ENCODE data around the gene BPIFA2. TPM values are rescaled to one million over a fixed set of nuclear protein-coding genes. Genes with fewer than 3 reads are reported as not detected.

The BPIFA2 gene
- total RNA-seq, 2 donors from 2014 or later: not detected

DNA sequence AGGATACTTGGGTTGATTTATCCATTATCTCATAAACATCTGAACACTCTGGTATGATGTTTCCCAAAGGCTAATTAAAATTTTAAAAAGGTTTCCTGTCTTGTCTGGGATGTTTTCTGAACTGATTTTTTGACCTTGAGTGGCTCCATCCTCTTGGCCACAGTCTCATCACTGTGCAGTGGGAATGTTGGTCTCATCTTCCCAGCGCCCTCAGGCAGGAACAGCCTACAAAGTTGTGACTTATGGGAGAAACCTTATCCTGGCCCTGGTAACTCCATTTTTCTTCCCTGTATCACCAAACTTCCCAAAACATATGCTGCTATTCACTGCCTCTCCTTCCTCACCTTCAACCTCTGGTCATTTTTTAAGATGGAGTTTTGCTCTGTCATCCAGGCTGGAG, 42.4 kb downstream of the BPIFA2 start:
- no peak overlapping the region for H3K27ac ChIP-seq
- no peaks in the 10 kb centered on the region for H3K9me3 ChIP-seq
- DNase-seq: no peak
- no peaks in the 10 kb centered on the region for H3K36me3 ChIP-seq
- H3K9ac ChIP-seq (ENCODE audit: low read depth in 2 of 2, low read length in 2 of 2): no peak overlapping the region
- TF ChIP-seq CTCF (IDR thresholded peaks at IDR 0.05): no peak
- intact Hi-C loops (cut with DNase I): no loop called here
- H3K4me3 ChIP-seq: no peak overlapping the region
- no peaks in the 10 kb centered on the region for H3K27me3 ChIP-seq
- no peaks in the 10 kb centered on the region for H3K4me1 ChIP-seq

GRCh38 chr20:33211817-33212424, 44.0 kb downstream of the BPIFA2 start:
- Histone ChIP-seq H3K27ac (no peak overlapping the region), H3K27me3 (no peaks in the 10 kb centered on the region), H3K4me1 (no peaks in the 10 kb centered on the region), H3K4me3 (no peak overlapping the region), H3K36me3 (no peaks in the 10 kb centered on the region), H3K9me3 (no peaks in the 10 kb centered on the region), H3K9ac (ENCODE audit: low read depth in 2 of 2, low read length in 2 of 2) (no peak overlapping the region)
- DNase-seq: peak; percentile 26
- intact Hi-C loops (cut with DNase I): no loop called here
- TF ChIP-seq CTCF (IDR thresholded peaks at IDR 0.05): no peak

GRCh38 chr20:33217052-33217451, 49.1 kb downstream of the BPIFA2 start, which contains the start of gene BPIFA3:
Gene BPIFA3, plus strand, starts transcription at chr20:33217352. Its CDS starts 185 bp downstream, at chr20:33217537.
- no peak within 1 kb of the TSS for H3K27ac ChIP-seq
- no peaks in the 10 kb centered on the region for H3K36me3 ChIP-seq
- H3K4me3 ChIP-seq: no peak within 1 kb of the TSS
- H3K27me3 ChIP-seq: no peaks in the 10 kb centered on the region
- H3K4me1 ChIP-seq: no peaks in the 10 kb centered on the region
- no peaks in the 10 kb centered on the region for H3K9me3 ChIP-seq
- TF ChIP-seq CTCF (IDR thresholded peaks at IDR 0.05): no peak
- no peak for DNase-seq
- H3K9ac ChIP-seq (ENCODE audit: low read depth in 2 of 2, low read length in 2 of 2): no peak within 1 kb of the TSS
- intact Hi-C loops (cut with DNase I): no loop called here

DNA sequence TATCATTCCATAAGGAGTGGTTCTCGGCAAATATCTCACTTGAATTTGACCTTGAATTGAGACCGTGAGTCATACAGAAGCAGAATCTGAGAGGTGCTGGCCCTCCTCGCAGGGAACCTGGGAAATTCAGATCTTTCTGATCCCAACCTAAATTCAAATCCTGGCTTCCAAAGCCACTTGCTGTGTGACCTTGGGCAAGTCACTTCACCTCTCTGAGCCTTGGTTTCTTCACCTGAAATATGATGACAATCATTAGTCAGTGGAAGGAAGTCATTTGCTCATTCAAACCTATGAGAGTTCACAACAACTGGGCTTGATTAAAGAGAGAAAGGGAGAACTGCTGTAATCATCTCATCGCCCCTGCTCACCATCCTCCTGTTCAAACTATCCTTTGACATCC, 56.4 kb downstream of the BPIFA2 start:
- H3K9ac ChIP-seq (ENCODE audit: low read depth in 2 of 2, low read length in 2 of 2): no peak overlapping the region
- no peaks in the 10 kb centered on the region for H3K9me3 ChIP-seq
- no peak overlapping the region for H3K27ac ChIP-seq
- H3K4me1 ChIP-seq: no peaks in the 10 kb centered on the region
- DNase-seq: no peak
- H3K36me3 ChIP-seq: no peaks in the 10 kb centered on the region
- intact Hi-C loops (cut with DNase I): no loop called here
- H3K27me3 ChIP-seq: no peaks in the 10 kb centered on the region
- H3K4me3 ChIP-seq: no peak overlapping the region
- no peak for TF ChIP-seq CTCF (IDR thresholded peaks at IDR 0.05)

GRCh38 chr20:33229843-33230242, 61.9 kb downstream of the BPIFA2 start:
- Histone ChIP-seq H3K9ac (ENCODE audit: low read depth in 2 of 2, low read length in 2 of 2) (no peak overlapping the region), H3K9me3 (no peaks in the 10 kb centered on the region), H3K4me3 (no peak overlapping the region), H3K36me3 (no peaks in the 10 kb centered on the region), H3K27me3 (no peaks in the 10 kb centered on the region), H3K4me1 (no peaks in the 10 kb centered on the region), H3K27ac (no peak overlapping the region)
- intact Hi-C loops (cut with DNase I): no loop called here
- TF ChIP-seq CTCF (IDR thresholded peaks at IDR 0.05): no peak
- DNase-seq: no peak

Other genes with a start within 250 kb of the BPIFA2 start
- gene SUN5, start 163.7 kb upstream of the BPIFA2 start, total RNA-seq: not detected
- under 1 TPM in 1 of 2 donors, not detected in 1; 0.35 TPM for gene BPIFB2, start 160.5 kb upstream of the BPIFA2 start, total RNA-seq
- not detected for gene BPIFB6, start 136.5 kb upstream of the BPIFA2 start, total RNA-seq
- gene BPIFB3, start 114.3 kb upstream of the BPIFA2 start, total RNA-seq: not detected
- not detected for gene BPIFB4, start 88.5 kb upstream of the BPIFA2 start, total RNA-seq
- not detected for gene BPIFA3, start 49.2 kb downstream of the BPIFA2 start, total RNA-seq
- not detected for gene BPIFA1, start 67.8 kb downstream of the BPIFA2 start, total RNA-seq
- under 1 TPM in 1 of 2 donors, not detected in 1; 0.20 TPM for gene BPIFB1, start 115.1 kb downstream of the BPIFA2 start, total RNA-seq
- gene CDK5RAP1, start 233.4 kb downstream of the BPIFA2 start, total RNA-seq: 10 to 100 TPM; 18.2 to 31.0 TPM

Data from colonic mucosa (tissue), 4 donors.